ENCODE results near the gene SMIM38.

SMIM38 gene

DNA sequence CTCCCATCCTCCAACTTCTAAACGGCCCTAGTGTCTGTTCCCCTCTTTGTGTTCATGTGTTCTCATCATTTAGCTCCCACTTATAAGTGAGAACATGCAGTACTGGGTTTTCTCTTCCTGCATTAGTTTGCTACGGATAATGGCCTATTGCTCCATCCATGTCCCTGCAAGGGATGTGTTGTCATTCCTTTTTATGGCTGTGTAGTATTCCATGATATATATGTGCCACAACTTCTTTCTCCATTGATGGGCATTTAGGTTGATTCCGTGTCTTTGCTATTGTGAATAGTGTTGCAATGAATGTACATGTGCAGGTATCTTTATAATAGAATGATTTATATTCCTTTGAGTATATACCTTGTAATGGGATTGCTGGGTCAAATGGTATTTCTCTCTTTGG is 5.6 kb upstream of the SMIM38 start:
- no peak for TF ChIP-seq CTCF (IDR thresholded peaks at IDR 0.05; ENCODE audit: low read depth, low read length)
- H3K4me3 ChIP-seq (ENCODE audit: low read depth, low read length): no peak overlapping the region

- TF ChIP-seq CTCF (IDR thresholded peaks at IDR 0.05; ENCODE audit: low read depth, low read length): no peak
- no peak overlapping the region for H3K4me3 ChIP-seq (ENCODE audit: low read depth, low read length)
These were observed 3.9 kb upstream of the SMIM38 start for GRCh38 chr11:69151836-69152235.

DNA sequence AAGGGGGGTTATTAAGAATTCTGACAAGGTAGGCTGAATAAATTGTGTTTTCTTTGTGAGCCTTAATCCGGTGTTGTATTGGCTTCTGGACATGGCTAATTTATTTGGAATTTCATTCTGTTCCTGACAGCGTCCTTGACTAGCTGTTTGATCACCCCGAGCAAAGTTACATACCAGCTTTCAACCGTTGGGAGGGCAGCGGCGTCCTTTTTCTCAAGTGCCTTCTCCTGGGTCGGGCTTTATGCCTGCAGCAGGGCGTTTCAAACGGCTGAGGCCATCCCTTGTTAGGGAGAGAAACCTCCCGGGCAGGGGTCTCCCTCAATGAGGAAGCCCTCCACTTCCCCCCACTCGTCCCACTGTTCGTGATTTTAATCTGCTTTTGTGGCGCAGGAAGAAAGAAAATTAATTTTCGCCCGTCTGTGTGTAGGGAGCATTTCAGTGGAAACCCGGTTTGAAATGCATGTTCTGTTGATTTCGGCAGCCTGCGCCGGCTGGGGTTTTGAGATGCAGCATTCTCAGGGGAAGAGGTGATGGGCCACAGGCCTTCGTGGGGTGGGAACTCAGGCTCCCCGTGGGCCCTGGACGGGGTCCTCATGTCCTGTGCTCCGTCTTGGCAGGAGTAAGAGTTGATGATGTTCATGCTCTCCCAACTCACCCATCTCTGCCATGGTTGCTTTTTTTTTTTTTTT is 2.9 kb upstream of the SMIM38 start:
- H3K4me3 ChIP-seq (ENCODE audit: low read depth, low read length): no peak overlapping the region
- no peak for TF ChIP-seq CTCF (IDR thresholded peaks at IDR 0.05; ENCODE audit: low read depth, low read length)

DNA sequence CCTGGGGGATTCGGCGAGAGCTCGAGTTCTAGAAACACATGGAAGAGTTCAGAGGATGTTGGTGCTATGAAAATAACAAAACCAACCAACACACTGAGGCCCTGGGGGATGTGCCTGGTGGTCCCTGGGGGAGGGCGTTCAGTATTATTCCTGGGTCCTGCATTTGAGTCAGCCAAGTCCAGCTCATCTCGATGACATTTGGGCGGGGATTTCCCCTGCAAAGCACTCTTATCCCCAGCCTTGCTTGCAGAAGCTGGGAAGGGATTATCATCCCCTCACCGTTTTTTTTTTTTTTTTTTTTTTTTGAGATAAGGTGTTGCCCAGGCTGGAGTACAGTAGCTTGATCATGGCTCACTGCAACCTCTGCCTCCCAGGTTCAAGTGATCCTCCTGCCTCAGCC is 2.1 kb upstream of the SMIM38 start:
- no peak for TF ChIP-seq CTCF (IDR thresholded peaks at IDR 0.05; ENCODE audit: low read depth, low read length)

GRCh38 chr11:69154211-69154913 is 1.4 kb upstream of the SMIM38 start:
- TF ChIP-seq CTCF (IDR thresholded peaks at IDR 0.05; ENCODE audit: low read depth, low read length): no peak
- H3K4me3 ChIP-seq (ENCODE audit: low read depth, low read length): no peak overlapping the region

More for the DNA sequence above, 2.1 kb upstream of the SMIM38 start:
- H3K4me3 ChIP-seq (ENCODE audit: low read depth, low read length): no peak overlapping the region

DNA sequence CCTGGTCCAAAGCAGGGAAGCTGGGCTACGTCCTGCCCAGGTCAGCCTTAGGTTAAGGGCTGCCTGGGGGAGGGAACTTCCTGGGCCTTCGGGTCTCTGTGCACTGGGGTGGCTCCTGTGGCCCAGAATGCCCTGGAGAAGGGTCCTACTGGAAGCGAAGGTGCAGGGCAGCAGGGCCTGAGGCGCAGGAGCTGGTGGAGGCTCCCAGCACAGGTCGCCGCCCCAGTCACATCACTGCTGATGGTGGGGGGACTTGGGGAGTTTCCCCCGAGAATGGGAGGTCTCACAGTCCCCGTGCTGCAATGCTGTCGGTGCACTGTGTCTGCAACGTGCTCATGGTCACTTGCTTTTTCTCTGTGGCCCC is 815 bp upstream of the SMIM38 start:
- no peak overlapping the region for H3K4me3 ChIP-seq (ENCODE audit: low read depth, low read length)
- no peak for TF ChIP-seq CTCF (IDR thresholded peaks at IDR 0.05; ENCODE audit: low read depth, low read length)

GRCh38 chr11:69156235-69156639 is 502 bp downstream of the SMIM38 start:
- H3K4me3 ChIP-seq (ENCODE audit: low read depth, low read length): no peak overlapping the region
- no peak for TF ChIP-seq CTCF (IDR thresholded peaks at IDR 0.05; ENCODE audit: low read depth, low read length)

All from WI38 (cell line).